ENCODE data around the gene FAM180B.
"Not testable (repeated sequence)": the region's sequence is repeated elsewhere in the genome, so short reads cannot be mapped to it uniquely, and the experiment has no call there.

FAM180B gene

DNA sequence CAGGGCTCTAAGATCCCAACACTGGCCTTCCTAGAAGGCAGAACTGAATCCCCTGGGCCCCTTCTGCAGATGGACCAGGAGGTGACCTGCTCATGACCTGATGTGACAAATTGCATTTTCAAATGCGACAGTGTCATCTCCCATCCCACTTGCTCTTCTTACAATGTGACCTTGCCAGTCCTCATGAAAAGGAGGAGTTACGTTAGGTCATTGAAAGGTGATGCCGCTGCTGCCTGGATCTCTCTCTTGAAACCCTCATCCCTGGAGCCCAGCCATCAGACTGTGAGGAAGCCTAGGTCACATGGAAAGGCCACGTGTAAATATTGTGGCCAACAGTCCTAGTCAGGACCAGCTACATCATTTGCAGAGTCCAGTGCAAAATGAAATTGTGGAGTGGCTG, 13.4 kb downstream of the FAM180B start:
- no peak for DNase-seq

DNA sequence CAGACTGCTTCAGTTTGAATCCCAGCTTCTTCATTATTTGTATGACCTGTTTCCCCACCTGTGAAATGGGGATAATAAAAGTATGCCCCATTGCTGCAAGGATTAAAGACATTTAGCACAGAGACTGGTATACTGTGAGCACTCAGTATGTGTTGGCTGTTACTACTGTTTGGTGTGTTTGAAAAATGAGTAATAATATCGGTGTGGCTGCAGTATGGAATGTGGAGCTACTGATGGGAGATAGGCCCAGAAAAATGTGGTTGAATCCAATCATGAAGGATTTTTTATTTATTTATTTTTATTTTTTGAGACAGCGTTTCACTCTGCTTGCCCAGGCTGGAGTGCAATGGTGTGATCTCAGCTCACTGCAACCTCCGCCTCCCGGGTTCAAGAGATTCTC, 16.8 kb downstream of the FAM180B start:
- DNase-seq: no peak

- no peak for DNase-seq
Observed at GRCh38 chr11:47605921-47606320, 19.4 kb downstream of the FAM180B start.

DNA sequence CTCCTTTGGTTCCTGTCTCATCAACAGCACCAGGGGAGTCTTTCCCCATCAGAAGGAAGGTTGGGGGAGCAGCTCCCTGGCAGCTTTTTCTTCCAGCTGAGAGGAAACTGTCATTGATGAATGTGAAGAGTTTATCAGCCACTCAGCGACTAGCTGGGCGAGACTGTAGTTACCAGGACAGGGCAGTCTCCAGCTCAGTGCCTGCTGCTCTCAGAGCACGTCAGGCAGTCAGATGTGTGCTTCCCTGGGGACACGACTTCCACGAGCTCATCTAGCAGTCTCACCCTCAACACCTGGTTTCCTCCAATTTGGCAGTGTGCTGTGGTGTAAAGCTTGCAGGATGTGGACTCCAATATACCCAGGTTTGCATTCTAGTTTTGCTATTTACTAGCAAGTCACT, 20.3 kb downstream of the FAM180B start:
- DNase-seq: no peak

DNA sequence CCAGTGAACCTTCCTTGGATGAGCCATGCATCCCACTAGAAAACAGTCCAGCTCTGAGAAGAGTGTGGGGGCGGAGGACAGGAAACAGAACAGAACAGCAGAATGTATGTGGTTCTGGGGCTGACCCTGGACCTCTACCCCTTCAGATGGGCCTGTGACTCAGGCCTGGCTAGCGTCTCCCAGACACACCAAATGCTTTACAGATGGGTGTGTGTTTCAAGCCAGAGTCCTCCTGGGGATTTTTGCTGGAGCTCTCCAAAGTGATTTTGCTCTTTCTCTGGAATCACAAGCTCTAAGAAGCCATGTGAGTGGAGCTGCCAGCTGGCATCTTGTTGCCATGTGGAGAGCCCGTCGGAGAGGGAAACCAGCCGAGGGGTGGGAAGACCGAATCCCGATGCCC, 20.9 kb downstream of the FAM180B start:
- DNase-seq: no peak

GRCh38 chr11:47609675-47610074, 23.2 kb downstream of the FAM180B start:
- no peak for DNase-seq

DNA sequence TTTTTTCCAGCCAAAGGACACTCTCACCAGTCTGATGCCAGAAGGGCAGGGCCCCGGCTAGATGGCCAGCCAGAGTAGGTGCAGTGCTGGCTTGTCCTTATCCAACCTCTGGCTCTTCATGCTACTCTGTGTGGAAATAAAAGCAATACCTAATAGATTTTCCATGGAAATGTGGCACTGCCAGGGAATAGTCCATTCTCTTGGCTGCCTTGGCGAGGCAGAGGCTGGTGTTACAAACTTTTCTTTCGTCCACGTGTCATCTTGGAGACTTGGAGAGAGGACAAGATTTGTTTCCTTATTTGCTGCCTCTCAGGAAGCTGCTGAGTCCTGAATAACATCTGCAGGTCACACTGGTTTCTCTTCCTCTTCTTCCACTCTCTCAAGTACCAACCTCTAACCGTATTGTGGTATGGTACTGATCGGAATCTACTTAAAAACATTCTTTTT, 24.9 kb downstream of the FAM180B start:
- DNase-seq: no peak

GRCh38 chr11:47615249-47615648, 28.8 kb downstream of the FAM180B start:
- DNase-seq: no peak

DNA sequence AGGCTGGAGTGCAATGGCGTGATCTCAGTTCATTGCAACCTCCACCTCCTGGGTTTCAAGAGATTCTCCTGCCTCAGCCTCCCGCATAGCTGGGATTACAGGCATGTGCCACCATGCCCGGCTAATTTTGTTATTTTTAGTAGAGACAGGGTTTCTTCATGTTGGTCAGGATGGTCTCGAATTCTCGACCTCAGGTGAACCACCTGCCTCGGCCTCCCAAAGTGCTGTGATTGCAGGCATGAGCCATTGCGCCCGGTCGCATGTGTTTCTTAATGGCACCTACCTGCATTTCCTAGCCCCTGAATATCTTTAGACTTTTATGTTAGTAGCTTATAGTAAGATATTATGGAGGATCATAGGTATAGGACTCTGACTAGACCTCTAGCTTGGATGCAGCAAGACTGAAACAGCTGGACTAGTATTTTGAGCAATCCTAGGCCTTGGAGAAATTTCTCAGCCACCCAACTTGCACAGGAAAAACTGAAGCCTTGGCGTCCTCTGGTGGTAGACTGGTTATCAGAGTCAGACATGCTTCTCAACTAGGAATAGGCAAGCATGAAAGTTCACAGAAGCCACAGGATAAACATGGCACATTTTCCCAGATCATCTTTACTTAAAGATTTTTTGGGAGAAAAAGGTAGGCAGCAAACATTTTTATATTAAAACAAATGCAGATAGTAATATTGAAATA, 30.4 kb downstream of the FAM180B start:
- DNase-seq: no peak

DNA sequence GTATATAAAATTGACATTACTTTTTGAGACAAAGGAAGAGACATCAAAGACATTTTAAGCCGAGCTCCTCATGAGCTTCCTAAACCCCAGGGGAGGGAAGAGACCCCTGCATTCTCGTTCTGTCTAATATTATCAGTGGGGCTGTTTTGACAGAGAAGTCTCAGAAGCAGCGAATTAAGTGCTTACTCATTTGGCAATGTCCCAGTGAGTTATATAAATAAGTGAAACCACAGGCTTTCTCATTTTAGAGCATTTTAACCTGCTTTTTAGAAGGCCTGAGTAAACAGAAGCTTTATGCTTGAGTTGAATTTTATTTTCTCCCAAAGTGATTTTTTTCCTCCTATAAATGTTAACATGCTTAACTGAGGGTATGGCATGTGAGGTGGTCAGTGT, 30.9 kb downstream of the FAM180B start:
- no peak for DNase-seq

GRCh38 chr11:47620836-47621378, 34.4 kb downstream of the FAM180B start:
- no peak for DNase-seq

- DNase-seq: no peak
Observed at GRCh38 chr11:47626234-47626633, 39.8 kb downstream of the FAM180B start.

DNA sequence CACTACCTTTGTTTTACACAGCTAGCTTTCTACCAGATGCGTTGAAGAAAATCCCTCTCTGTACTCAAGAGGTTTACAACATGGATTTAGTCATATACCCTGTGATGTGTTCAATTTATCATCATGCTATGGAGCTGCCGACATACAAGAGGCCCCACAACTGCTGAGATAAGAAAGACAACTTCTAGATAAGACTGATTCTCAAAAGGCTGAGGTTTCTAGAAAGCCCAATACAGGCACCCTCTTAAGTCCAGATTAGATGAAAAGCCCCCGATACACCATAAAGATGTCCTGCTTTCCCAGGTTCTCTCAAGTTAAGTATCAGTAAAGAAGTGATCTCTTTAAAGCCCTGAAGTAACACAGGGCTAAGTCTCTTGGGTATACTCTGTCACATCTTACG, 41.5 kb downstream of the FAM180B start:
- no peak for DNase-seq

DNA sequence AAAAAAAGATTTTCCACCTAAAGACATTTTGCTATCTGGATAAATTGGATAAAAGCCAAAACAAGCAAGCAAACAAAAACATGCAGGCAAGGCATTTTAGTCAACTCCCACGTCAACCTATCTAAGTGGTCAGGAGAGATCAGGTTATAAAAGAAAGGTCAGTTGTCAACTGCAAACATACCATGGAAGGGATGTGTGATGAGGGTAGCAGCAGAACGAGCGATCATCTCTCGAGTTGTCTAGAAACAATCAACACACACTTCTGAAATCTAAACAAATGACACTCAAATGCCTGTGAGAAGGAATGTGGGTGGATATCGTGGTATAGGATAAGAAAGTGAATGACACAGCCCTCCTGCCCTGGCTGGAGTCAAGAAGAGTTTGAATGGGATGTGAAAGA, 45.0 kb downstream of the FAM180B start:
- no peak for DNase-seq

DNA sequence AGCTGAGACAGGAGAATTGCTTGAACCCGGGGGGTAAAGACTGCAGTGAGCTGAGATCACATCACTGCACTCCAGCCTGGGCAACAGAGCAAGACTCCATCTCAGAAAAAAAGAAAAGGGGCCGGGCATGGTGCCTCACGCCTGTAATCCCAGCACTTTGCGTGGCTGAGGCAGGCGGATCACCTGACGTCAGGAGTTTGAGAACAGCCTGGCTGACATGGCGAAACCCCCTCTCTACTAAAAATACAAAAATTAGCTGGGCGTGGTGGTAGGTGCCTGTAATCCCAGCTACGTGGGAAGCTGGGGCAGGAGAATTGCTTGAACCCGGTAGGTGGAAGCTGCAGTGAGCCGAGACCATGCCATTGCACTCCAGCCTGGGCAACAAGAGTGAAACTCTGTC, 49.9 kb downstream of the FAM180B start:
- DNase-seq: not testable (repeated sequence)
